LoVo (cell line): Measurements from ENCODE around the gene KIAA0513.

Source experiments
- DNase-seq: peaks from one replicate; pipeline ENCODE4 v3.0.0-alpha.2; 2016; ENCODE audit warnings: low spot score

Gene KIAA0513

GRCh38 chr16:85089525-85089924 lies 61.9 kb downstream of the KIAA0513 start:
- DNase-seq = no peak

DNA sequence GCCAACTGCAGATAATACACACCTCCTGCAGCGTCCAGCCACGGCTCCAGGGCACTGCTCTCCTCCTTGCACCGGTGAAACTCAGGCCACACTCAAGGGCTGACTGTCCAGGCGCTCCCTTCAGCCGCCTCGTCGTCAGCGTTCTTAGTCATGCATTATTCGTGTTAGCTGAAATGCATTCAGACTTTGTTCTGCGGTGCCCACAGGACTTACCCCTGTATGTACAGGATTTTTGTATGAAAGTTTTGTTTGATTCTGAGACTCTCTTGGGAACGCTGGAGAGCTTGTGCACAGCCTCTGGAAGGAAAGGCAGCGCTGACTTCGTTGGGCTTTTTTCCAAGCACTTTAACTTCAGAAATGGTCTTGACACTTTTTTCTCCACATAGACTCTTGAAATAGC lies 62.6 kb downstream of the KIAA0513 start:
- DNase-seq = no peak

DNA sequence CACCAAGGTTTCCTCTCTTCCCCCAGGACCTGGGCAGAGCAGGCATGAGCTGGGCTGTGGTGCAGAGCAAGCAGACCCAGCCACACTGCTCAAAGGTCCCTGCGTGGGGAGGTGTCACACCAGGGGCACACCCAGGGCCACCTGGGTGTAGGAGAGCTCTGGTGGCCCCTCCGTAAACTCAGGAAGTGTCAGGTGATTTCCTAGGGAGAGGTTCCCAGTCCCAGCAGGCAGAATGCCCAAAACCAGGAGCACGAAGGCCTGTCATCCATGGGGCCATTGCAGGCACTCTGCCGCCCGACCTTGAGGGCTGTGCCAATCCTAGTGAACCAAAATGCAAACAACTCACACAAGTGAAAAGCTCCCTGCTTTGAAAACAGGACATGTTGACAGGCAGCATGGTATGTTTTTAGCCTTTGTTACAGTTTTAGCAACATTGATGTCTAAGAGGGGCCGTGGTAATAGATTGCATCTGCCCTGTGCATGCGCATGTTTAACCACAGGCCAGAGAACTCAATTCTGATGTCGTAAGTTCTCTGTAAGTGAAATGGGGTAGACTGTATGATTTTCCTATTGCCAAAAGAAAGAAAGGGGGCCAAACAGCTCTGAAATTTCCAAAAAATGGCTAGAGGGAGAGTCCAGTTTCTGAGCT lies 63.4 kb downstream of the KIAA0513 start:
- DNase-seq = no peak

GRCh38 chr16:85091522-85091910 lies 63.9 kb downstream of the KIAA0513 start:
- no peak for DNase-seq

DNA sequence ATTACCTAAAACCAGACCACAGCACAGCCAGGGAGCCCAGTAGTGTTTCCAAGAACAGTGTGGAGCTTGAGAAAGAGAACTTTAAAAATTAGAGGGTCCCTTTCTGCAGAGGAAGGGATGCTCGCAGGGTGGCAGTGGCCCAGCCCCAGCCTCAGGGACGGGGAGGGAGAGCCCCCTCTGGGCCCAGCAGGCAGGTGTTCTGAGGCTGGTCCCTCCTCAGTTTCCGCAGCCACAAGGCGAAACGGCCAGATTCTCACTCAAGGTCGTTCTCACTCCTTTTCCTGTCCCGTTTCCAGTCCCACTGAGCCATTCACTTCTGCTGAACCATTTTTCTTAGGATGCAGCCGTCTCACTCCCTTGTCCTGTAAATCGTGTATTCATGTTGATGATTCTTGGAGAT lies 64.7 kb downstream of the KIAA0513 start:
- DNase-seq = no peak

- DNase-seq = no peak
Measured at GRCh38 chr16:85092851-85093250, 65.3 kb downstream of the KIAA0513 start.

DNA sequence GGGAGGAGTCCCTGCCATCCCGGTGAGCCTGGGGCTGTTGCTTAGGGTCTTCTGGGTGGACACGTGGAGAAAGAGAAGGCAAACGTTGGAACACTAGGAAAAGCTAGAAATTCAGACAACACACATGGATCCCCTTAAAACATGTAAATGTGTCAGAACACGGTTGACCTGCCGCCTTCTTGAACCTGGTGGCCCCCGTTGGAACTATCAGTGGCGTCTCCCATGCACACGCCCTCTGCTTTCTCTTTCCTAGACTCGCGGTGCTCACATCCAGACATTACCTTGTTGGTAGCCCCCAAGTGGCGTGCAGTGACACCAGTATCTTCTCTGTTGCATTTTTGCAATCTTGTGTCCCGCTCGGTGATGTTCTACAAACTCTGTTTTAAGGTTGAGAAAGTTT lies 66.1 kb downstream of the KIAA0513 start:
- no peak for DNase-seq

GRCh38 chr16:85094176-85094805 lies 66.7 kb downstream of the KIAA0513 start:
- DNase-seq = no peak

GRCh38 chr16:85094812-85095211 lies 67.2 kb downstream of the KIAA0513 start:
- no peak for DNase-seq

DNA sequence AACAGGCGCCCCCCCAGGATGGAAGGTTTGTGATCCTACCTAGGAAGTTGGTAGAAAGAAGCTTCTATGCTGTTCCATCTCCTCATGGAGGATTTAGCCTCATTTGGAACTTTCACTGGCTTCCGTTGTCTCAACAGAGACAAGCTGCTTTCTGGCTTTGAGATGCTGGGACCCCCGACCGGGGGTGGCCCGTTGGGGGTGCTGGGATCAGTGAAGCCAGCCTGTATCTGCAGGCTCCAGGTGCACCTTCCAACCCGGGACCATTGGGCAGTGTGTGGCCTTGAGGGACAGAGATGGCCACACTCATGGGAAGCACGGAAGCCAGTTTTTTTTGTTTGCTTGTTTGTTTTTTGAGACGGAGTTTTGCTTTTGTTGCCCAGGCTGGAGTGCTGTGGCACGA lies 69.3 kb downstream of the KIAA0513 start:
- DNase-seq = no peak

DNA sequence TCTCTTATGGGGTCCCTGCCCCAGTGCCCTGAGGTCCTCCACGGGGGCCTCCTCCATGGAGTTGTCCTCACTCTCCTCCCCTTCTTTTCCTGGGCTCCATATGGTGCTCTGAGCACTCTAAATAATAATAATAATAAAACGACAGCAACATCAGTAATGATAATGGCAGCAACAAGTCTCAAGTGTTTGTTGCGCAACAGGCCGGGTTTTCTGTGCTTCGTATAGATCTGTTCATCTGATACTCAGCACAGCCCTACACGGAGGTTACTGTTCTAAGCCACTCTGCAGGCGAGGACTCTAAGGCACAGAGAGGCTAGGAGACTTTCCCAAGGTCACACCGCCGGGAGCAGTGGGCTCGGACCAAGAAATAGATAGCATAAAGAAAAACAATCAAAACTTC lies 71.0 kb downstream of the KIAA0513 start:
- no peak for DNase-seq

GRCh38 chr16:85100265-85100664 lies 72.7 kb downstream of the KIAA0513 start:
- DNase-seq = no peak

DNA sequence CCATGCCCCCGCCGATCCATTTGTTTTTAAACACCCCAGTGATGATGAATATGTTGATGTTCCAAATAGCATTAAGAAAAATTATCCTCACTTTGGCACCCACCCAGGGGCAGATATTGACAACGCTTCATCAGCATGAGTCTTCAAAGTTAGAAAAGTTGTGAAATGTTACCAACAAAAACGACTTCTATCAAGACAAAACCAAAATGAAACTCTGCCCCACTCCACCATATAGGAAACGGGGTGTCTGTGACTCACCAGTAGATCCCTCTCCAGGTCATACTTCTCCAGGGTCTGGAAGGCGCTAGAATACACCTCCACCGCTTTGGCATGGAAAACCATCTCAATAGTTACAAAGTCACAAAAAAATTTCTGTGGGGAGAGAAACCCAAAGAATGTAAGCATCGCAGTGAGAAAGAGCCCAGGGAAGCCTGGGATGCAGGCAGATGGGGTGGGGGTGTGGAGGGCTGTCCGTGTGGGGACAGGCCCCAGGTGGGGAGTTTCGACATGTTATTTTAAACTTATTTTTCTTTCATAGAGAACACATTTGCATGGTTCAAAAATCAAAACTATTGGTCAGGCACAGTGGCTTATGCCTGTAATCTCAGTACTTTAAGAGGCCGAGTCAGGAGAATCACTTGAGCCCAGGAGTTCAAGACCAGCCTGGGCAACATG lies 74.5 kb downstream of the KIAA0513 start:
- no peak for DNase-seq

DNA sequence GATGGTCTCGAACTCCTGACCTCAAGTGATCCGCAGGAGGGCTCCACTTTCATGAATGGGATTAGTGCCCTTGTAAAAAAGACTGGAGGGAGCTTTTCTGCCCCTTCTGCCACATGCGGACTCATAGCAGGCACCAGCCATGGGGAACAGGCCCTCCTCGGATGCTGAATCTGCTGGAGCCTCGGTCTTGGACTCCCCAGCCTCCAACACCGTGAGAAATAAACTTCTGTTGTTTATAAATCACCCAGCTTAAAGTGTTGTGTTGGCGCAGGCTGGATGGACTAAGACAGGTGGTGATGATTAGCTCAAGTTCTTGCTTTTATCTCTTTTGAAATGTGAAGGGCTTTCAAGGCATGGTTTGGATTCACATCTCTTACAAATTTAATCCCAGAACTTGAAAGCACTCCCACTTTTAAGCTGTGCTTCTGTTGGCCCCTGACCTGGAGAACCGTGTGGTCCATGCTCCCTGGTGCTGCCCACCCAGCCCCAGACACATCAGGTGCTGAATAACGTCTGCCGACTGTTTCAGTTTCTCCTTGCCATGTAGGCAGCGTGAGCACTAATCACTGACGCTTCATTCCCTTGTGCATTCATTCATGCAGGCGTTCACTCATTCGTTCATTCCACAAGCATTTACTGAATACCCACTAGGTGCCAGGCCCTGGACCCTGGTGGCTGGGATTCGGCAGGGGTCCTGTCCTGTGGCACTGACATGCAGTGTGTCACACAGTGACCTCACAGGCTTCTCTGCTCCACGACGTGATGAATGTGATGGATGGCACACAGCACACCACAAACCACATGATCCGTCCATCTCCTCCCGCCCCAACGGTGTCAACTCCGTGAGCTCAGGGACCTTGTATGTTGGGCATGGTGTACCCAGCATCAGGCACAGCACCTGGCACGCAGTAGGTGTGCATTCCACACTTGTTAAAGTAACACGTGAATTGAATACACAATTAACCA lies 75.8 kb downstream of the KIAA0513 start:
- DNase-seq = no peak

GRCh38 chr16:85104147-85104546 lies 76.6 kb downstream of the KIAA0513 start:
- DNase-seq = no peak

- DNase-seq = no peak
Measured at GRCh38 chr16:85104821-85105391, 77.3 kb downstream of the KIAA0513 start.

DNA sequence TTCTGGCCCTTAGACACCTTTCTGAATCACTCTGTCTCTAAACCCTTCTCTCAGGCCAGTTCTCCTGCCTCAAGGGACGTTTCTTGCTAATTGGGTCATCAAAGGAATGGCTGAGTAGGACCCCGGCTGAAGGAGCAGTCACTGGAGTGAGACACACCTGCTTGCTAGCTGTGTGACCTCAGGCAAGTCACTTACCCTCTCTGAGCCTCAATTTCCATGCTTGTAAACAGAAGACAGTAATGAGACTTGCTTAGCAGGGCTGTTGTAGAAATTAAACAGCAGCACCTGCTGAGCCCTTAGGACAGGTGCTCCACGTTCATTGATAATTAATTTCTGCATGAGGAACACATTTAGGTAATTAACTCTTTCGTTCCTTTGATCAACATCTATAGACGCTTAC lies 77.9 kb downstream of the KIAA0513 start:
- no peak for DNase-seq

DNA sequence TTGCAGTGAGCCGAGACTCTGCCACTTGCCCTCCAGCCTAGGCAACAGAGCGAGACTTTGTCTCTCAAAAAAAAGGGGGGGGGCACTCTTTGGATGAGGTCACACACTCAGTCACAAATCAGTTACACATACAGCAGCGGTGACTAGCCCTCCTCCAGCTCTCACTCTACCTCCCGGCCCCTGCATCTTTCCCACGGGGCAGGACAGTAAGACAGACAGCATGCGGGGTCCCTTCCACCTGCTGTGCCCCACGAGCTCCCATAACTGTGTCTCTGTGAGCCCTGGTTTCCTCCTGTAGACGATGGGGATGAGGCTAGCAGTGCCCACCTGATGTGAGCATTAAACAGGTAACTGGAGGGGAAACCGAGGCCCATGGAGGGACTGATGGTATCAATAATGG lies 79.5 kb downstream of the KIAA0513 start:
- no peak for DNase-seq

DNA sequence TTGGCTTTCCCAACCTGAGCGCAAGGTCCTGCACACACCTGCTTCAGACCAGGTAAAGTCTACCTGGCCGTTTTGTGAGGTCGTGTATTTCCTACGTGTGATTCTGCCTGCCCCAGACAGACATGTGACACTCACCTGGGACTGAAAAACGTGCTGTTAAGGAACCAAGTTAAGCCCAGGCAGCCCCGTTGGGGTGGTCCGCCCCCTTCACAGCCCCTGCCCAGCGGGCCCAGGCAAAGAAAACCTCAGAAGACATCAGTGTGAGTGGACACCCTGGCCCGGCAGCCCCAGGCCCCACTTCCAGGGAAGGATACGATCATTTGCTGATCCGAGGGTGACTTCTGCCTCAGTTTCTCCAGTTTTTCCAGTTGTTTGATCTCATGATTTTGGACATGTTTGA lies 79.9 kb downstream of the KIAA0513 start:
- DNase-seq = no peak

- no peak for DNase-seq
Measured at GRCh38 chr16:85110105-85110504, 82.5 kb downstream of the KIAA0513 start.

DNA sequence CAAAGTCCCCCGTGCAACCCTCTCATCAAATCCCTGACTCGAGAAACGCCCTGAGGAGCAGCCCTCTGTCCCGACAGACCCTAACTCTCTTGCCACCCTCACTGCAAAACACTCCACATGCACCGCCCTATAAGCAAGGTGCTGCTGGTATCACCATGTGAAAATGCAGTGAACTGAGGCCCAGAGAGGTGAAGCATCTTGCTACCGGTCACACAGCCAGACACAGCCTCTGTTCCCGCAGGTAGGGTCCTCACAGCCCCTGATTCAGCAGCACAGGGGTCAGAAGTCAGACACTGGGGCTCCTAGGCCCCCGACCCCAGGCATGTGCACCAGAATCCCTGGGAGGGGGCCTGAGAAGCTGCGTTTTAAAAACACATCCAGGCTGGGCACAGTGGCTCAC lies 83.6 kb downstream of the KIAA0513 start:
- no peak for DNase-seq

- DNase-seq = no peak
Measured at GRCh38 chr16:85112364-85112763, 84.8 kb downstream of the KIAA0513 start, which contains the start of gene CIBAR2. CIBAR2 (minus strand) TSS chr16:85112472; CDS start chr16:85112352, 120 bp downstream.
